NCI-H82 treated with DMSO at 0.1 percent for 48 hours (cell line): Measurements from ENCODE around the gene PPM1H.
"Not testable (repeated sequence)": the region's sequence is repeated elsewhere in the genome, so short reads cannot be mapped to it uniquely, and the experiment has no call there.

ENCODE experiments used
- DNase-seq: peaks from one replicate; lab custom pipeline; 2025; ENCODE audit not compliant: unreplicated experiment; lab: John Stamatoyannopoulos, UW

Gene PPM1H

GRCh38 chr12:62948123-62948522 is 13.2 kb upstream of the PPM1H start:
- no peak for DNase-seq

GRCh38 chr12:62947364-62947763 is 12.4 kb upstream of the PPM1H start:
- no peak for DNase-seq

- DNase-seq, result no peak
Measured at GRCh38 chr12:62943779-62944395, 8.9 kb upstream of the PPM1H start.

- DNase-seq, result not testable (repeated sequence)
Measured at GRCh38 chr12:62942316-62942715, 7.4 kb upstream of the PPM1H start.

- no peak for DNase-seq
Measured at GRCh38 chr12:62934239-62934798, 631 bp downstream of the PPM1H start.

- no peak for DNase-seq
Measured at GRCh38 chr12:62933602-62934238, 1.2 kb downstream of the PPM1H start.

DNA sequence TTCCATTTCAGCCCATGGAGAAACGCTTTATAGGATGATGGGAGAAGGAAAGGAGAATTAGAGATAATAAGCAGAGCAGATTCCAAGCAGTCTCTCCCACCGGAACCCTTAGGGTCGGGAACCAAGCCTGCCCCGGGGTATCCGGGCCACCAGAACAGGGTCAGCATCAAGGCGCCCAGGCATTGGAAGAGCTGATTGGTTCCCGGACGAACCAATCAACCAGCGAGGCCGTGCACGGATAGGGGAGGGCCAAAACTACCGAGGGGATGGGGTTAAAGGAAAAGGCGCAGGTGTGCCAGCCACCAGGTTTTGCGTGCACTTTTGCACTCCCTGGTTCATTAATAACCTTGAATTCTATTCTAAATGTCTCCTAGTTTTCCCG is 1.7 kb downstream of the PPM1H start:
- no peak for DNase-seq

- DNase-seq, result no peak
Measured at GRCh38 chr12:62931477-62931876, 3.5 kb downstream of the PPM1H start.

DNA sequence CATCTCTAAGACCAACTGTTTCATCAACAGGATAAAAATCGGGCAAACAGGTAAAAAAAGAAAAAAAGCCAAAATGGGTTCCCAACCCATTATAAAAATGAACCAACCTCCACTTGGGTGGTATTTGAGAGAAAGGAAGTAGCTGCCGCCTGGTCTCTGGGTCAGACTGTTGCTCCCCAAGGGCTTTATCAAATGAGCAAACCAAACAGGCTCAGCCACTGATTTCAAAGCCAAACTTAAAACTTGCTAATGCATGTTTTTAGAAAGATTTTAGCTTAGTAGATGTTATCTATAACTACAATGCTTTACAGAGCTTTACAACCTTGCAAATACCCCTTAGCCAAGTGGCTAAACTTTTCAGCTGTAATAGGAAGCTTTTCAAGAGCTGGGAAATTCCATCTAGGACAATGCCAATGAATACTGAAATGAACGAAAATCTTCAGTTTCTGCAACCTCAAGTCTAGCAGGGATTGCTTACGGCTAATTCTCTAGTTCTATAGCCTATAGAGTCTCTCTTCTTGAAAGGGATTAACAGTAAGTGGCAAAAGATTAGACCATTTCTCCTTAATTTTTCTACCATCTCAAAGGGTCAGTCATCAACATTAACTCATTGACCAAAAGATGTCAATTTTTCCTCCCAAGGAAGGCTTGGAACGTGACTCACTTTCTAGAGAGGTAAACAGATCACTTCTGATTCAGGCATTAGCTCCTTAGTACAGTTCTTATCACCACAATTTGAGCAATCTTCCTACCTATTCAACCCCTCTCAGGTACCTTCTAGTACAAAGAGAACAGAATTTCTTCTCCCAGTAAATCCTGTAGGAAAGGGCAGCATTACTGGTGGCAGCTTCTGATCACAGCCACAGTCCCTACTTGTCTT is 4.2 kb downstream of the PPM1H start:
- no peak for DNase-seq

DNA sequence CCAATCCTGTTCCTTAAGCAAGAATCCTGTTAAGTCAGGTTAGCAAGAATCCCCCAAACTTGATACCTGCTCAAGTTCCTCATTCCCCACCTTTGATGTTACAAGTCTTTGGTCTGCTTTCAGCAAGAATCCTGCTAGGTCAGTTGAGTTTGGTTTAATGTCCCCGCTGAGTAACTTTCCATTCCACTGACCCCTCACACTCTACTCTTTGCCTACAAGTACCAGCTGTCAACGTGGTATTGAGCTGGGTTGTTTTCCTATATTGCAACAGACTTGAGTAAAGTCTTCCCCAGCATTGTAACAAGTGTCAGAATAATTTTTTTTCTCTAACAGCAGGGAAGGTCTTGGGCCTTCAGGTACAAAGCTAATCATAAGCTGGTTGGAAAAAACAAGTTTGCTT is 6.3 kb downstream of the PPM1H start:
- DNase-seq, result no peak

GRCh38 chr12:62925680-62926079 is 9.3 kb downstream of the PPM1H start:
- DNase-seq, result no peak

DNA sequence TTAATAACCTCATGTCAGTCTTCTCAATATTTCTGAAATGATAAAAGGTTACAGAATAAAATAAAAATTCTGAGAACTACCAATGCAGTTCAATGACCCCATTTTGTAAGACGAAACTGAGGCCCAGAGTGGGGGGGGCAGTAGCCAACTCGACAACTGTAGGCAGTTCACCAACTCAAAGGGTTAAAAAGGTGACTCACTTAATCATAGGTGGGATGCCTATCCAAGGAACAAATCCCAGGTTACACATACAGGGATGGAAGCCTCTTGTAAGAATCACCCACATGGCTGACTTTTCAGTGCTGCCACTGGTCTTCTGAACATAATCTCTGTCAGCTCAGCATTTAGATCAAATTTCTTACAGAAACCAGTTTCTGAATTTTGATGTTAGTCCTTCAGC is 10.9 kb downstream of the PPM1H start:
- no peak for DNase-seq

- no peak for DNase-seq
Measured at GRCh38 chr12:62922539-62922938, 12.4 kb downstream of the PPM1H start.

- DNase-seq, result no peak
Measured at GRCh38 chr12:62919838-62920237, 15.1 kb downstream of the PPM1H start.

DNA sequence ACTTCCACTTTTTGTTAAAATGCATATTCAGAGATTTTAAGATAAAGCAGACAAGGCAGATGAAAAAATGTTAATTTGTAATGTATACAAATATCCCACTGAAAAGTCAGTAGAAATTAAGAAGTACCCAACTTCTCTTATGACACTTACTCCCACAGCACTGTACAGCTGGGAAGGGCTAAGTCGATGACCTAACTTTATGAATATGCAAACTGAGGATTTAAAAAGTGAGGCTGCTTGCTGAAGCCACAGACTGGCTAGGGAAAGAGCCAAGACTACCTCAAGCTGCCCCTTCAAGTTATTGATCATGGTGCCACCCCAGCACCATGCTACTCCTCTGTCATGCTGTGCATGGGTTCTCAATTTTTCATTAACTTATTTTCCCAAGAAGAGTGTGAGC is 17.0 kb downstream of the PPM1H start:
- DNase-seq, result no peak

GRCh38 chr12:62916632-62917425 is 18.1 kb downstream of the PPM1H start:
- no peak for DNase-seq

- DNase-seq, result no peak
Measured at GRCh38 chr12:62915204-62915529, 19.8 kb downstream of the PPM1H start.

DNA sequence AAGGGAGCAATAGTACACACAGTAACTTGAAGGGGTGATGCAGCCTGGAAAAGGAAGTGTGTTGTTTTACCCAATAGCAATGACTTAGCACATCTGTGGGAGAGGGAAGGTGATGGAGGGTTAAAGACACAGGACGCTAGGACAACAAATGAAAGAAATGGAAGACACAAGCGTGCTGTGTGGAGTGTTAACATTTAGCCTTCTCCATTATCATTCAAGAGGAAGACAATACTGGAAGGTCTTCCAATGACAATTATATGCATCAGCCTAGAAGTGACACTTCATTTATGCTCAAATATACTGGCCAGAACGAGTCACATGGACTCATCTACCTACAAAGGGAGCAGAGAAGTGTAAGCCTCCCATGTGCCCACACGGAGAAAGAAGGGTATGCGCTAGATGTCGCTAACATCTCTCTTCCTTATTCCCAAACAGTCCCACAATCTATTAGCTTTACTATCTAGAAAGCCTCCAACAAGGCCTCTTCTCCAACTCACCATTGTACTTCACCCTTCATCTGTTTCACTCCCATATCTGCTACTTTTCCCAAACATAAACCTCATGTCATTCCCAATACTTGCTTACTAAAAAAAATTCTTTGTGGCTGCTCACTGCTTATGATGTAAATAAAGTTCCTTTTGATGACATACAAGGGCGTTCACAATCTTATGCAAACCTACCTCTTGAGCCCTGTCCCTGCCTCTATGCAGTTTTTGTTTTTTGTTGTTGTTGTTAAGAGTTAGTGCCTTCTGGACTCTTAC is 20.3 kb downstream of the PPM1H start:
- DNase-seq, result no peak

GRCh38 chr12:62913380-62913779 is 21.6 kb downstream of the PPM1H start:
- DNase-seq, result no peak

DNA sequence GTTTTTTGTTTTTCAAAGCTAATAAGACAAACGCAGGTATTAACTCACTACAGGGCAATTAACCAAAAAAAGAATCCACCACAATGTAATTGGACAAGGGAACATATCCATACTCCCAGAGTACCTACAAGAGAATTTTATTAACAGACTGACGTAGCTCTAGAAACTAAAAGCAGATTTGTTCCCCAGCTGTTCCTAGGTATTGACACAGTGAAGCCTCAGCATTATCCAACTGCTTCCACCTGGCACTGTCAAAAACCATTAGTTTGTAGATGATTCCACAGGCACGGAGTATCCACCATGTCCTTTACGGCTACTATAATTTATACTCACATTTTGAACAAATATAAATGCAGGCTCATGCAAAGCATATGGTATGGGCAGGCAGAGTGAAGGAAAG is 22.3 kb downstream of the PPM1H start:
- no peak for DNase-seq
